HFFc6 (cell line): ENCODE data around the gene VAC14. TPM values are rescaled to one million over a fixed set of nuclear protein-coding genes. Genes with fewer than 3 reads are reported as not detected.
A peak's percentile ranks its signal among the peaks of the same experiment; 100 is the strongest.
"Not testable (repeated sequence)": the region's sequence is repeated elsewhere in the genome, so short reads cannot be mapped to it uniquely, and the experiment has no call there.

Experiments
- DNase-seq: peaks from one replicate; pipeline ENCODE4 v3.0.0-alpha.2; 2018
- H3K27ac Mint-ChIP-seq: 2 replicates; pipeline ENCODE4 v1.8.0; 2020; ENCODE audit warnings: mild to moderate bottlenecking, mixed read lengths
- H3K27me3 Mint-ChIP-seq: 2 replicates; pipeline ENCODE4 v1.8.0; 2021; ENCODE audit warnings: mild to moderate bottlenecking, moderate library complexity, mixed read lengths; ENCODE audit not compliant: insufficient read depth
- H3K36me3 Mint-ChIP-seq: 2 replicates; pipeline ENCODE4 v1.8.0; 2021; ENCODE audit warnings: low read depth, mixed read lengths
- H3K4me1 Mint-ChIP-seq: 2 replicates; pipeline ENCODE4 v1.8.0; 2020; ENCODE audit warnings: low read depth, mixed read lengths
- H3K4me3 Mint-ChIP-seq: 2 replicates; pipeline ENCODE4 v1.8.0; 2020; ENCODE audit warnings: mild to moderate bottlenecking, moderate library complexity, mixed read lengths
- H3K9me3 Mint-ChIP-seq: 2 replicates; pipeline ENCODE4 v1.8.0; 2020; ENCODE audit warnings: mild to moderate bottlenecking, mixed read lengths
- CTCF ChIP-seq: fragments of 200-600 bp; sonication (generic); IDR thresholded peaks from 2 replicates; pipeline ENCODE4 v1.5.0; 2021; ENCODE audit warnings: antibody characterized with exemption, mild to moderate bottlenecking
- long read RNA-seq: library from polyadenylated mRNA; unstranded; transcript quantifications from one replicate; pipeline ENCODE4 v2.0.0, GENCODE V29; 2019
- total RNA-seq, 6 experiments: library from RNA; stranded (reverse); fragmentation: NEBNext Ultra II Directional; extraction: Animal tissue kit (Norgen Biotek cat#: 25700); gene quantifications; 2 replicates in 1 of 6; 3 replicates in 5 of 6; pipeline ENCODE4 v1.2.3, GENCODE V29; 2021

The VAC14 gene
- total RNA-seq, result 10 to 100 TPM; 34.5 to 45.5 (median 37.6) TPM
- long read RNA-seq, transcript VAC14-201 (19 exons, 3,099 nt), result major isoform, 7 of 21 reads
- long read RNA-seq, partial matches to known transcripts, result 9 of 21 reads
- long read RNA-seq, other reads (novel, unspliced or antisense), result 3 of 21 reads

GRCh38 chr16:70800781-70801480 is at the start of gene VAC14:
VAC14 (minus strand) TSS chr16:70801158; CDS start chr16:70800900, 258 bp downstream.
- Mint-ChIP-seq H3K4me3 (peak within 1 kb of the TSS; percentile 99), H3K27me3 (no peaks in the 10 kb centered on the region), H3K4me1 (peaks cover 66% of the 10 kb centered on the region), H3K36me3 (peaks cover 7% of the 10 kb centered on the region), H3K27ac (peak within 1 kb of the TSS; percentile 84), H3K9me3 (no peaks in the 10 kb centered on the region; the same call in 1 of the 2 replicates)
- DNase-seq, result peak; percentile 76
- TF ChIP-seq CTCF, result no peak

- not testable (repeated sequence) for H3K9me3 Mint-ChIP-seq, H3K36me3 Mint-ChIP-seq, DNase-seq, H3K4me1 Mint-ChIP-seq, H3K27ac Mint-ChIP-seq, H3K27me3 Mint-ChIP-seq, H3K4me3 Mint-ChIP-seq
Measured at GRCh38 chr16:70823498-70824118, 22.6 kb upstream of the VAC14 start.

- not testable (repeated sequence) for H3K9me3 Mint-ChIP-seq, H3K27me3 Mint-ChIP-seq, H3K4me1 Mint-ChIP-seq, H3K27ac Mint-ChIP-seq, H3K4me3 Mint-ChIP-seq, H3K36me3 Mint-ChIP-seq, DNase-seq
Measured at GRCh38 chr16:70822734-70823133, 21.8 kb upstream of the VAC14 start.

GRCh38 chr16:70818088-70818487 is 17.1 kb upstream of the VAC14 start:
- not testable (repeated sequence) for H3K27me3 Mint-ChIP-seq, DNase-seq, H3K27ac Mint-ChIP-seq, H3K9me3 Mint-ChIP-seq, H3K36me3 Mint-ChIP-seq, H3K4me3 Mint-ChIP-seq, H3K4me1 Mint-ChIP-seq

GRCh38 chr16:70809392-70810060 is 8.6 kb upstream of the VAC14 start:
- no peaks in the 10 kb centered on the region for H3K27me3 Mint-ChIP-seq
- no peak overlapping the region for H3K4me3 Mint-ChIP-seq
- DNase-seq, result no peak
- H3K27ac Mint-ChIP-seq, result no peak overlapping the region
- no peaks in the 10 kb centered on the region for H3K36me3 Mint-ChIP-seq
- H3K9me3 Mint-ChIP-seq, result no peaks in the 10 kb centered on the region
- H3K4me1 Mint-ChIP-seq, result peaks cover 26% of the 10 kb centered on the region
- no peak for TF ChIP-seq CTCF

- Mint-ChIP-seq H3K9me3 (no peaks in the 10 kb centered on the region; the same call in 1 of the 2 replicates), H3K4me3 (no peak overlapping the region), H3K4me1 (peaks cover 37% of the 10 kb centered on the region), H3K36me3 (no peaks in the 10 kb centered on the region; the same call in 1 of the 2 replicates), H3K27ac (no peak overlapping the region), H3K27me3 (no peaks in the 10 kb centered on the region)
- peak; percentile 61 for TF ChIP-seq CTCF
- DNase-seq, result no peak
Measured at GRCh38 chr16:70808371-70808770, 7.4 kb upstream of the VAC14 start.
